Parathyroid adenoma (tissue), 2 donors: ENCODE measurements around the gene CNN2.

Experiments
- H2AFZ ChIP-seq: fragments of 300-600 bp; sonication (generic); one replicate; pipeline ENCODE4 v1.7.0; 2017; ENCODE audit warnings: antibody characterized with exemption, mild to moderate bottlenecking
- H3K27ac ChIP-seq: fragments of 300-600 bp; sonication (generic); one replicate; pipeline ENCODE4 v1.7.0; 2017
- H3K27me3 ChIP-seq: fragments of 300-600 bp; sonication (generic); one replicate; pipeline ENCODE4 v1.7.0; 2017; ENCODE audit warnings: low read length; ENCODE audit not compliant: control insufficient read depth, insufficient read depth
- H3K36me3 ChIP-seq: fragments of 300-600 bp; sonication (generic); one replicate; pipeline ENCODE4 v1.7.0; 2017; ENCODE audit warnings: low read length; ENCODE audit not compliant: control insufficient read depth, insufficient read depth
- H3K4me1 ChIP-seq: fragments of 300-600 bp; sonication (generic); one replicate; pipeline ENCODE4 v1.7.0; 2017; ENCODE audit warnings: control low read depth
- H3K4me2 ChIP-seq: fragments of 300-600 bp; sonication (generic); one replicate; pipeline ENCODE4 v1.7.0; 2017; ENCODE audit warnings: low read length
- H3K4me3 ChIP-seq: fragments of 300-600 bp; sonication (generic); one replicate; pipeline ENCODE4 v1.7.0; 2017; ENCODE audit warnings: low read depth, low read length
- H3K79me2 ChIP-seq: fragments of 300-600 bp; sonication (generic); one replicate; pipeline ENCODE4 v1.7.0; 2017; ENCODE audit warnings: control low read depth
- H3K9ac ChIP-seq: fragments of 300-600 bp; sonication (generic); one replicate; pipeline ENCODE4 v1.7.0; 2017; ENCODE audit warnings: mild to moderate bottlenecking
- H3K9me3 ChIP-seq: fragments of 300-600 bp; sonication (generic); one replicate; pipeline ENCODE4 v1.7.0; 2017; ENCODE audit warnings: low read length; ENCODE audit not compliant: control insufficient read depth
- CTCF ChIP-seq: fragments of 300-600 bp; sonication (generic); IDR thresholded peaks from one replicate; pipeline ENCODE4 v1.7.0; 2017; ENCODE audit warnings: antibody characterized with exemption, mild to moderate bottlenecking
- donor health status: primary hyperparathyroidism.

Gene CNN2

DNA sequence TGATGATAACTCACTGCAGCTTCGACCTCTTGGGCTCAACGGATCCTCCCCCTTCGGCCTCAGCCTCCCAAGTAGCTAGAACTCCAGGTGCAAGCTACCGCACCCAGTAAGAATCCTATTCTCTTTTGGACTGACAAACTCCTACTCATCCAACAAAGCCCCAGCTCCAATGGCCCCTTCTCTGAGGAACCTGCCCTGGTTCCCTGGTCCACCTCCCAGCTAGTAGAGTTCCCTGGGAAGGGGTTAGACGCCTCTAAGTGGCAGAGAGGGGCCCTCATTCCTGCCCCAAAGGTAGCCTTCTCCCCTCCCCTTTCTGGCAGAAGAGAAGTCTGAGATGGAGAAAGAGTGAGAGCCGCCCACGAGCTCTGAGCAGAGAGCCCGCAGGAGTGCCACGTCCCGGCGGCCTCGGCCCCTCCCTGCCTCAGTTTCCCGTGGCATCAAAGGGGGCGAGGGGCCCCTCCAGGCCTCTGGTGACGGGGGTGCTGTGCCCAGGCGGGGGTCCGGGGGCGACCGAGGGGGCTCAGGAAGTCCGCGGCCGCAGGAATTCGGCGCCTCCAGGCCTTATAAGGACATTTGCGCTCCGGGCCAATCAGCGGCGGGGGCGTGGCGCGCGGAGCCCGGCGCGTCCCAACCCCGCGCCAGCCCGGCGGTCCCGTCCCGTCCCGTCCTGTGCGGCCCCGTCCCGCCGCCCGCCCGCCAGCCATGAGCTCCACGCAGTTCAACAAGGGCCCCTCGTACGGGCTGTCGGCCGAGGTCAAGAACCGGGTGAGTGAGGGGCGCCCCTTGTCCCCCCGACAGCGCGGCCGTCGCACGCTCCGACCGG is at the start of gene CNN2:
Gene CNN2 (plus strand): TSS at position 649 of the 823 bp plus-strand sequence. CDS start 54 bp downstream, at position 703.
- Histone ChIP-seq H3K4me3 (peak within 1 kb of the TSS; percentile 49), H3K4me2 (peak within 1 kb of the TSS; percentile 56), H3K27ac (peak within 1 kb of the TSS; percentile 9), H3K9me3 (no peaks in the 10 kb centered on the region), H2AFZ (peak within 1 kb of the TSS; percentile 65), H3K27me3 (no peaks in the 10 kb centered on the region), H3K79me2 (no peaks in the 10 kb centered on the region), H3K36me3 (no peaks in the 10 kb centered on the region), H3K9ac (no peak within 1 kb of the TSS), H3K4me1 (no peaks in the 10 kb centered on the region)
- no peak for TF ChIP-seq CTCF

GRCh38 chr19:977058-977464 is 49.3 kb upstream of the CNN2 start:
- H3K9me3 ChIP-seq: no peaks in the 10 kb centered on the region

DNA sequence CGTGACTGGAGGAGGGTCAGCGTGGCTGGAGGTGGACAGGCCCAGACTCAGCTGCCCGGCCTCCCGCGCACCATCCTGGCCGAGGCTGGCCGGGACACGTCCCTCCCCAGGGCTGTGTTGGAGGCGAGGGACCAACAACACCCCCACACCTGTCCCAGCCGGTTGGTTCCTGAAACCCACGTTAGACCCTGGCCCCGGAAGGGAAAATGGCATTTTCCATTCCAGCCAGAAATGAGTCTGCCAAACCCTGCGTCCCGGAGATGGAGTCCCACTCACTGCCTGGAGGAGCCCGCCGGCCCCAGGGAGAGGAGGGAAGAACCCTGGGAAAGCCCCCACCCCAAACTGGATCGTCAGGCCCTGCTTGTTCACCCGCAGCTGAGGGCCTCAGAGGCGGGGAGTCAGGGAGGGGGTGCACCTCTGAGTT is 47.1 kb upstream of the CNN2 start:
- no peaks in the 10 kb centered on the region for H3K4me1 ChIP-seq
- H3K27me3 ChIP-seq: no peaks in the 10 kb centered on the region
- no peaks in the 10 kb centered on the region for H3K36me3 ChIP-seq
- H3K79me2 ChIP-seq: no peaks in the 10 kb centered on the region
- no peaks in the 10 kb centered on the region for H3K9me3 ChIP-seq
- H3K4me2 ChIP-seq: no peak overlapping the region
- no peak overlapping the region for H3K27ac ChIP-seq
- no peak for TF ChIP-seq CTCF
- no peak overlapping the region for H3K4me3 ChIP-seq
- H2AFZ ChIP-seq: no peak overlapping the region
- no peak overlapping the region for H3K9ac ChIP-seq

More at GRCh38 chr19:977058-977464, 49.3 kb upstream of the CNN2 start:
- no peak overlapping the region for H3K27ac ChIP-seq
- no peak overlapping the region for H3K9ac ChIP-seq
- no peaks in the 10 kb centered on the region for H3K36me3 ChIP-seq
- no peaks in the 10 kb centered on the region for H3K4me1 ChIP-seq
- H3K4me2 ChIP-seq: no peak overlapping the region
- H3K27me3 ChIP-seq: no peaks in the 10 kb centered on the region
- H2AFZ ChIP-seq: no peak overlapping the region
- TF ChIP-seq CTCF: no peak
- H3K4me3 ChIP-seq: no peak overlapping the region
- H3K79me2 ChIP-seq: no peaks in the 10 kb centered on the region

DNA sequence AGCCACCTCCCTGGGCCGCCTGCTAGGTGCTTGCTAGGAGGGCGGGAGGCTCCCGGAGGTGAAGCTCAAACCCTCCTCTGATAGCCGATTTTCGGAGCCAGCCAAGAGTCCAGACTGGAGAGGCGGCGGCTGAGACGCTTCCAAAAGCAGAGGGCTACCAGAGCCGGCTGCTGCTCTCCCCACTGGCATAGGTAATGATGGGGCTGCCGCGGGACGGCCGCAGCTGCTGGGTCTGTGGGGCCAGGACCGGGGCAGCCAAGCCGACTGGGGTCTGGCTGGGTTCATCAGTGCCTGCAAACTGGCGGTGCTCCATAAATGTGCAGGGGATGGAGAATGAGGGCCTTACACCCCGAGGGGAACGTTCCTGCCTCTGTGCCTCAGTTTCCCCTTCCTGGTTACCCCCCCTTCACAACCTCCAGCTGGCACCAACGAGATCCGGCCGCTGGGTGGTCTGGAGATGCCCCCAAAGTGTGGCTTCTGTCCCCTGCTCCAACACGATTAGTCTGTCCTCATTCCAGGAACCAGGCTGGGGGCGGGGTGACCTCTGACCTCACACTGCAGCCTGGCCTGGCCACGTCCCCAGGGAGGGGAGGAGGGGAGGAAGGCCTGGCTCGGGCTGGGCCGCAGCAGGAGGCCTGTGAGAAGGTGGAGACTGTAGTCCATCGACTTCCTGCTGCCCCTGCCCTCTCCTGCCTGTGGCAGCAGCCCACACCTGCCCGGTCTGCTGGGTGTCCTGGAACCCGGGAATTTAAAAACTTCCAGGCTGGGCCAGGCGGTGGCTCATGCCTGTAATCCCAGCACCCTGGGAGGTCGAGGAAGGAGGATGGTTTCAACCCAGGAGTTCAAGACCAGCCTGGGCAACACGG is 46.0 kb upstream of the CNN2 start:
- Histone ChIP-seq H3K4me2 (no peak overlapping the region), H3K9ac (no peak overlapping the region), H3K27me3 (no peaks in the 10 kb centered on the region), H3K9me3 (no peaks in the 10 kb centered on the region), H3K36me3 (no peaks in the 10 kb centered on the region), H3K4me3 (no peak overlapping the region), H3K4me1 (peaks cover 3% of the 10 kb centered on the region), H2AFZ (no peak overlapping the region), H3K79me2 (no peaks in the 10 kb centered on the region), H3K27ac (no peak overlapping the region)
- TF ChIP-seq CTCF: no peak
